ENCODE measurements around the gene IGSF8.

GRCh38 chr1:160128636-160129035 lies 30.2 kb upstream of the IGSF8 start:
- TF ChIP-seq CTCF (conservative IDR thresholded peaks at IDR 0.05 in 1 of 2, IDR thresholded peaks at IDR 0.05 in 1 of 2; ENCODE audit: low read depth in 1 of 2, low read length in 2 of 2), result no peak
- no peak for TF ChIP-seq EZH2 (IDR thresholded peaks at IDR 0.05; ENCODE audit: low read length, missing control alignments)

All from fibroblast of lung (primary cell).